Ishikawa (cell line): ENCODE measurements around the gene TRIP12.

Source experiments
- CEBPB ChIP-seq: IDR thresholded peaks from 2 replicates; pipeline ENCODE4 v1.6.1; 2012
- CREB1 ChIP-seq: IDR thresholded peaks from 2 replicates; pipeline ENCODE4 v1.6.1; 2012; ENCODE audit warnings: low read depth
- EGR1 ChIP-seq: IDR thresholded peaks from 2 replicates; pipeline ENCODE4 v1.6.1; 2012
- EP300 ChIP-seq: IDR thresholded peaks from 2 replicates; pipeline ENCODE4 v1.6.1; 2012; ENCODE audit warnings: borderline replicate concordance
- FOXM1 ChIP-seq: IDR thresholded peaks from 2 replicates; pipeline ENCODE4 v1.6.1; 2012; ENCODE audit warnings: low read depth, borderline replicate concordance
- NFIC ChIP-seq: IDR thresholded peaks from 2 replicates; pipeline ENCODE4 v1.6.1; 2012
- RAD21 ChIP-seq: IDR thresholded peaks from 2 replicates; pipeline ENCODE4 v1.6.1; 2012; ENCODE audit warnings: low read depth
- TAF1 ChIP-seq: IDR thresholded peaks from 2 replicates; pipeline ENCODE4 v1.6.1; 2012; ENCODE audit warnings: low read depth, mild to moderate bottlenecking
- TCF12 ChIP-seq: IDR thresholded peaks from 2 replicates; pipeline ENCODE4 v1.6.1; 2012; ENCODE audit warnings: low read depth
- TEAD4 ChIP-seq: IDR thresholded peaks from 2 replicates; pipeline ENCODE4 v1.6.1; 2012
- YY1 ChIP-seq: IDR thresholded peaks from 2 replicates; pipeline ENCODE4 v1.6.1; 2012; ENCODE audit warnings: low read depth
- ZBTB7A ChIP-seq: IDR thresholded peaks from 2 replicates; pipeline ENCODE4 v1.6.1; 2012; ENCODE audit warnings: low read depth
- TF ChIP-seq, protein P1 (sequence below): IDR thresholded peaks from 2 replicates; pipeline ENCODE4 v1.6.1; 2012
- TF ChIP-seq, protein P2 (sequence below): IDR thresholded peaks from 2 replicates; pipeline ENCODE4 v1.6.1; 2012
- TF ChIP-seq, protein P3 (sequence below): IDR thresholded peaks from 2 replicates; pipeline ENCODE4 v1.6.1; 2012; ENCODE audit warnings: low read depth, mild to moderate bottlenecking

TRIP12 gene

DNA sequence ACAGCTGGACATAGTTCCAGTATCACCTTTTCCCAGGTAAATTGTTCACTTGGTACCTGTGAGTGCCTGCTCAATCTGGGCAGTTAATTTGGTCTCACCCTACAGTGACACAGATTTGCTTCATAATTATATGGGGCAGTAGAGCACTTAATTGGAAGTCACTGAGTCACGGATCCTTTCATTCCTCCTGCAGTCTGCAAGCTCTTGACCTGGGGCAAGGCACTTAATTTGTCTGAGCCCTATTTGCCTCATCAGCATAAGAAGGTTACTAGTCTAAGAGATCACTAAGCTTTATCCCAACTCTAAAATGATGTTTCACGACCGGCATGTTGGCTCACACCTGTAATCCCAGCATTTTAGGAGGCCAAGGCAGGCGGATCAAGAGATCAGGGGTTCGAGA, 9.4 kb upstream of the TRIP12 start:
- TF ChIP-seq, protein P1, sequence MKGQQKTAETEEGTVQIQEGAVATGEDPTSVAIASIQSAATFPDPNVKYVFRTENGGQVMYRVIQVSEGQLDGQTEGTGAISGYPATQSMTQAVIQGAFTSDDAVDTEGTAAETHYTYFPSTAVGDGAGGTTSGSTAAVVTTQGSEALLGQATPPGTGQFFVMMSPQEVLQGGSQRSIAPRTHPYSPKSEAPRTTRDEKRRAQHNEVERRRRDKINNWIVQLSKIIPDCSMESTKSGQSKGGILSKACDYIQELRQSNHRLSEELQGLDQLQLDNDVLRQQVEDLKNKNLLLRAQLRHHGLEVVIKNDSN: no peak
- TF ChIP-seq TCF12: no peak
- TF ChIP-seq EGR1: no peak
- TF ChIP-seq EP300: no peak
- TF ChIP-seq YY1: no peak
- no peak for TF ChIP-seq NFIC
- TF ChIP-seq FOXM1: no peak
- TF ChIP-seq CEBPB: no peak

DNA sequence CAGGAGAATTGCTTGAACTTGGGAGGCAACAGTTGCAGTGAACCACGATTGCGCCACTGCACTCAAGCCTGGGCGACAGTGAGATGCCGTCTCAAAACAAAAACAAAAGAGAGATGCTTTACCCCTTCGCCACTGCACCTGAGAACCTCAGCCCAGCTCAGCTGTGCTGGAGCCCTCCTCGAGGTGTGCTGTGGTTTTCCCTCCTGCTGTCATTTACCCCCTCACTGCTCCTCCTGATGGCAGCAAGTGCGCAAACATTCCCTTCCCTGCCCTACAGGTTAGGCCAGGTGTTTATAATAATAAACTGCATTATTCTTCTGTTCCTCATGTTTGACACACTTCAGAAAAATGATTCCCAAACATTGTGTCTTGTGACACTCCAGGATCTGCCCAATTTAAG, 8.8 kb upstream of the TRIP12 start:
- no peak for TF ChIP-seq TCF12
- no peak for TF ChIP-seq EP300
- TF ChIP-seq, protein P1: no peak
- no peak for TF ChIP-seq ZBTB7A
- TF ChIP-seq, protein P2, sequence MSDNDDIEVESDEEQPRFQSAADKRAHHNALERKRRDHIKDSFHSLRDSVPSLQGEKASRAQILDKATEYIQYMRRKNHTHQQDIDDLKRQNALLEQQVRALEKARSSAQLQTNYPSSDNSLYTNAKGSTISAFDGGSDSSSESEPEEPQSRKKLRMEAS: no peak
- no peak for TF ChIP-seq EGR1
- no peak for TF ChIP-seq NFIC
- TF ChIP-seq, protein P3, sequence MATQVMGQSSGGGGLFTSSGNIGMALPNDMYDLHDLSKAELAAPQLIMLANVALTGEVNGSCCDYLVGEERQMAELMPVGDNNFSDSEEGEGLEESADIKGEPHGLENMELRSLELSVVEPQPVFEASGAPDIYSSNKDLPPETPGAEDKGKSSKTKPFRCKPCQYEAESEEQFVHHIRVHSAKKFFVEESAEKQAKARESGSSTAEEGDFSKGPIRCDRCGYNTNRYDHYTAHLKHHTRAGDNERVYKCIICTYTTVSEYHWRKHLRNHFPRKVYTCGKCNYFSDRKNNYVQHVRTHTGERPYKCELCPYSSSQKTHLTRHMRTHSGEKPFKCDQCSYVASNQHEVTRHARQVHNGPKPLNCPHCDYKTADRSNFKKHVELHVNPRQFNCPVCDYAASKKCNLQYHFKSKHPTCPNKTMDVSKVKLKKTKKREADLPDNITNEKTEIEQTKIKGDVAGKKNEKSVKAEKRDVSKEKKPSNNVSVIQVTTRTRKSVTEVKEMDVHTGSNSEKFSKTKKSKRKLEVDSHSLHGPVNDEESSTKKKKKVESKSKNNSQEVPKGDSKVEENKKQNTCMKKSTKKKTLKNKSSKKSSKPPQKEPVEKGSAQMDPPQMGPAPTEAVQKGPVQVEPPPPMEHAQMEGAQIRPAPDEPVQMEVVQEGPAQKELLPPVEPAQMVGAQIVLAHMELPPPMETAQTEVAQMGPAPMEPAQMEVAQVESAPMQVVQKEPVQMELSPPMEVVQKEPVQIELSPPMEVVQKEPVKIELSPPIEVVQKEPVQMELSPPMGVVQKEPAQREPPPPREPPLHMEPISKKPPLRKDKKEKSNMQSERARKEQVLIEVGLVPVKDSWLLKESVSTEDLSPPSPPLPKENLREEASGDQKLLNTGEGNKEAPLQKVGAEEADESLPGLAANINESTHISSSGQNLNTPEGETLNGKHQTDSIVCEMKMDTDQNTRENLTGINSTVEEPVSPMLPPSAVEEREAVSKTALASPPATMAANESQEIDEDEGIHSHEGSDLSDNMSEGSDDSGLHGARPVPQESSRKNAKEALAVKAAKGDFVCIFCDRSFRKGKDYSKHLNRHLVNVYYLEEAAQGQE: no peak

DNA sequence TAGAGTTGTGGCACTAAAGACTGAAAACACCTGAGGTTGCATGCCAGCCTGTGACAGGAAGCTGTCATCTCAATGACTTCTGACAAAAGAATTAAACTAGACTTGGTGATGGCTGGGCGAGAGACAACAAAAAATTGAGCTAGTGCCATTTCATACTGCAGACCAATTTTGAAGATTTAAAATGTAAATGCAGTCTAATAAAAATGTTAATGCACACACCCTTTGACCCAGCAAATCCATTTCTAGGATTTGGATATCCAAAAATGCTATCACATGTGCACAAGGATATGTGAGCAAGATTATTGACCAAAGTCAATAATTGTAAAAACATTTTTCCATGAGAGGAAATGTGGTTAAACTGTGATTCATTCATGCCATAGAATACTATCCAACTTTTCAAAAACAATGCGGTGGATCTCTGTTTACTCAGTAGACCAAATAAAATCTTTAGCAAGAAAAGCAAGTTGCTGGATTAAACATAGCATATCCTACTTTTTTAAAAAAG, 6.1 kb upstream of the TRIP12 start:
- TF ChIP-seq EP300 (no peak), FOXM1 (no peak), ZBTB7A (no peak), TEAD4 (no peak), RAD21 (no peak), EGR1 (no peak), CREB1 (no peak), CEBPB (no peak), NFIC (no peak), TCF12 (no peak), YY1 (no peak), TAF1 (no peak)
- TF ChIP-seq, protein P2: no peak
- TF ChIP-seq, protein P3: no peak
- TF ChIP-seq, protein P1: no peak

DNA sequence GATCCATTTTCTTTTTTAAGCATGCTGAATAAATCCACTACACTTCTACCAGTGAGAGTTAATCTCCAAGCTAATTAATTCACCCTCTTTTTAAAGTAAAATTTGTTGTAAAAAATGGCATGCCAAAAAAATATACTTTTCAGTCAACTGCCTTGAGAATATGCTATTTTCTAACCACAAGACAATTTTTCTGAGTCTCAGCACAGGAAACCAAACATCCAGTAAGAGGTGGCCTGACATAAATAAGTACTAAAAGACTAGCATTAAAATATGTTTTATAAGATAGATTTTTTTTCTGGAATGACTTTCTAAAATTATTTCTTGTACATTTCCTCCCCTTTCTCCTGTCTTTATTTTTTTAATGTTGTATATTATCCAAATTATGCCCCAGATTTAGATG, 3.4 kb upstream of the TRIP12 start:
- no peak for TF ChIP-seq TEAD4
- TF ChIP-seq NFIC: no peak
- no peak for TF ChIP-seq EGR1
- TF ChIP-seq CREB1: no peak
- TF ChIP-seq TAF1: no peak
- TF ChIP-seq, protein P2: no peak
- TF ChIP-seq, protein P3: no peak
- TF ChIP-seq FOXM1: no peak
- no peak for TF ChIP-seq TCF12
- TF ChIP-seq RAD21: no peak
- no peak for TF ChIP-seq CEBPB
- no peak for TF ChIP-seq ZBTB7A
- TF ChIP-seq, protein P1: no peak
- no peak for TF ChIP-seq YY1
- TF ChIP-seq EP300: no peak
